ENCODE measurements around the gene SHB. TPM values are rescaled to one million over a fixed set of nuclear protein-coding genes. Genes with fewer than 3 reads are reported as not detected.

SHB gene
- total and polyA plus RNA-seq, 2 of the 8 experiments (the other 6 are each of a cell fraction or from before 2014, with no cell fraction given), result 4.1 to 12.6 TPM

- H3K36me3 ChIP-seq (ENCODE audit: control insufficient read depth in 2 of 4, insufficient read depth in 4 of 4, low read length in 3 of 4), result peaks cover 0 to 3% (median 0%) of the 10 kb centered on the region in 4 experiments; a peak in 2 of 8 replicates
- no peaks in the 10 kb centered on the region for H3K27me3 ChIP-seq (replicated peaks in 1 of 4; ENCODE audit: control insufficient read depth in 3 of 4, extremely low read depth in 1 of 4, insufficient read depth in 3 of 4, low read length in 3 of 4)
- H2BK120ac ChIP-seq (replicated peaks; ENCODE audit: low read depth, low read length), result no peak overlapping the region
- H3K4me1 ChIP-seq (replicated peaks in 1 of 4; ENCODE audit: control insufficient read depth in 3 of 4, insufficient read depth in 4 of 4, low read length in 3 of 4), result no peaks in the 10 kb centered on the region; a peak in 1 of 7 replicates
- no peak overlapping the region for H2AK5ac ChIP-seq (ENCODE audit: low read depth, low read length)
- H4K8ac ChIP-seq (ENCODE audit: extremely low read depth, insufficient read depth, low read length), result no peak overlapping the region
- DNase-seq (ENCODE audit: low read depth in 1 of 2, low spot score in 2 of 2) (no peak), FAIRE-seq (no peak)
- no peak overlapping the region for H3K4me2 ChIP-seq (ENCODE audit: insufficient read depth in 1 of 2, low read depth in 2 of 2, low read length in 2 of 2)
- no peaks in the 10 kb centered on the region for H3K9me3 ChIP-seq (ENCODE audit: insufficient read depth in 2 of 2, low read depth in 1 of 2, low read length in 1 of 2)
- no peak overlapping the region for H3K27ac ChIP-seq (ENCODE audit: low read depth, low read length)
- no peak overlapping the region for H2BK12ac ChIP-seq (ENCODE audit: low read depth, low read length)
- ChIA-PET POLR2A (ENCODE audit: partially characterized antibody) (interaction anchor here (0.9 kb wide), 1 partner anchor 14 kb away, joined by 3 read pairs; no protein-coding TSS in a partner anchor), CTCF (ENCODE audit: partially characterized antibody) (interaction anchor here (1.1 to 1.5 kb wide), 3 partner anchors 8 to 63 kb away, joined by 3 to 6 read pairs (median 5); no protein-coding TSS in a partner anchor)
- H3K9ac ChIP-seq (replicated peaks in 1 of 4; ENCODE audit: extremely low read depth in 1 of 4, low read depth in 3 of 4, low read length in 3 of 4), result no peak overlapping the region
- no peak overlapping the region for H3K56ac ChIP-seq (replicated peaks; ENCODE audit: insufficient read length, low read depth, low read length)
- no peak overlapping the region for H2BK15ac ChIP-seq (ENCODE audit: low read length)
- no peak overlapping the region for H2AFZ ChIP-seq (ENCODE audit: low read length)
- H4K5ac ChIP-seq (ENCODE audit: insufficient read length, low read depth, low read length), result no peak overlapping the region
- H3K14ac ChIP-seq (ENCODE audit: insufficient read length), result no peak overlapping the region
- H3K23ac ChIP-seq (ENCODE audit: insufficient read length), result no peak overlapping the region
- no peak overlapping the region for H2BK20ac ChIP-seq (ENCODE audit: low read length)
- H3K23me2 ChIP-seq (ENCODE audit: low read depth, low read length), result no peaks in the 10 kb centered on the region
- no peaks in the 10 kb centered on the region for H3K79me2 ChIP-seq (ENCODE audit: control insufficient read depth in 1 of 2, insufficient read depth in 2 of 2, low read length in 2 of 2)
- H3K4ac ChIP-seq (replicated peaks; ENCODE audit: insufficient read length, low read depth, low read length), result no peak overlapping the region
- no peak overlapping the region for H2BK5ac ChIP-seq (ENCODE audit: low read depth, low read length)
- H3K4me3 ChIP-seq (ENCODE audit: extremely low read depth in 1 of 4, insufficient read depth in 2 of 4, low read depth in 3 of 4, low read length in 4 of 4), result no peak overlapping the region
- no peaks in the 10 kb centered on the region for H3K79me1 ChIP-seq (ENCODE audit: low read depth, low read length)
- peaks cover 0 to 3% of the 10 kb centered on the region in 2 experiments for H4K20me1 ChIP-seq (replicated peaks in 1 of 2; ENCODE audit: control insufficient read depth in 1 of 2, insufficient read depth in 2 of 2, low read length in 2 of 2)
- no peak overlapping the region for H3K18ac ChIP-seq (ENCODE audit: extremely low read depth, low read length)
- 93% methylated on average over 8 of the region's 8 CpGs; no CpG with 5 or more reads in 1 of the 2 experiments for WGBS, 2 experiments (ENCODE audit: extremely low coverage in 1 of 2, insufficient coverage in 1 of 2, insufficient read length in 1 of 2, insufficient replicate concordance in 2 of 2, low coverage in 1 of 2, low lambda C conversion rate in 2 of 2, missing lambda C conversion rate in 1 of 2)
- H4K91ac ChIP-seq (replicated peaks; ENCODE audit: insufficient read length, low read length), result no peak overlapping the region
- no peak for TF ChIP-seq GABPA (IDR thresholded peaks at IDR 0.05; ENCODE audit: borderline replicate concordance, insufficient read depth, low read length)
- TF ChIP-seq ASH2L (IDR thresholded peaks at IDR 0.05; ENCODE audit: low read length), result no peak
- no peak for TF ChIP-seq E2F6 (IDR thresholded peaks at IDR 0.05)
- no peak for TF ChIP-seq BACH1 (IDR thresholded peaks at IDR 0.05; ENCODE audit: low read length)
- no peak for TF ChIP-seq KDM4A (IDR thresholded peaks at IDR 0.05; ENCODE audit: low read depth, low read length, severe bottlenecking)
- no peak for TF ChIP-seq POLR2AphosphoS5 (IDR thresholded peaks at IDR 0.05; ENCODE audit: low read depth, low read length)
- TF ChIP-seq RBBP5 (IDR thresholded peaks at IDR 0.05; ENCODE audit: borderline replicate concordance, low read depth, low read length), result no peak
- TF ChIP-seq CTBP2 (IDR thresholded peaks at IDR 0.05; ENCODE audit: borderline replicate concordance, insufficient read depth, insufficient read length, low read length), result no peak
- TF ChIP-seq SAP30 (IDR thresholded peaks at IDR 0.05; ENCODE audit: insufficient read depth, insufficient replicate concordance, low read length), result no peak
- TF ChIP-seq CBX8 (IDR thresholded peaks at IDR 0.05; ENCODE audit: borderline replicate concordance, low read depth, low read length), result no peak
- no peak for TF ChIP-seq ZNF274 (IDR thresholded peaks at IDR 0.05; ENCODE audit: borderline replicate concordance, extremely low read depth, low read length)
- no peak for TF ChIP-seq JUN (IDR thresholded peaks at IDR 0.05; ENCODE audit: low read depth, low read length)
Observed at GRCh38 chr9:37976714-37977477, 92.1 kb downstream of the SHB start.
